ENCODE measurements around the gene PIGL.

The PIGL gene

DNA sequence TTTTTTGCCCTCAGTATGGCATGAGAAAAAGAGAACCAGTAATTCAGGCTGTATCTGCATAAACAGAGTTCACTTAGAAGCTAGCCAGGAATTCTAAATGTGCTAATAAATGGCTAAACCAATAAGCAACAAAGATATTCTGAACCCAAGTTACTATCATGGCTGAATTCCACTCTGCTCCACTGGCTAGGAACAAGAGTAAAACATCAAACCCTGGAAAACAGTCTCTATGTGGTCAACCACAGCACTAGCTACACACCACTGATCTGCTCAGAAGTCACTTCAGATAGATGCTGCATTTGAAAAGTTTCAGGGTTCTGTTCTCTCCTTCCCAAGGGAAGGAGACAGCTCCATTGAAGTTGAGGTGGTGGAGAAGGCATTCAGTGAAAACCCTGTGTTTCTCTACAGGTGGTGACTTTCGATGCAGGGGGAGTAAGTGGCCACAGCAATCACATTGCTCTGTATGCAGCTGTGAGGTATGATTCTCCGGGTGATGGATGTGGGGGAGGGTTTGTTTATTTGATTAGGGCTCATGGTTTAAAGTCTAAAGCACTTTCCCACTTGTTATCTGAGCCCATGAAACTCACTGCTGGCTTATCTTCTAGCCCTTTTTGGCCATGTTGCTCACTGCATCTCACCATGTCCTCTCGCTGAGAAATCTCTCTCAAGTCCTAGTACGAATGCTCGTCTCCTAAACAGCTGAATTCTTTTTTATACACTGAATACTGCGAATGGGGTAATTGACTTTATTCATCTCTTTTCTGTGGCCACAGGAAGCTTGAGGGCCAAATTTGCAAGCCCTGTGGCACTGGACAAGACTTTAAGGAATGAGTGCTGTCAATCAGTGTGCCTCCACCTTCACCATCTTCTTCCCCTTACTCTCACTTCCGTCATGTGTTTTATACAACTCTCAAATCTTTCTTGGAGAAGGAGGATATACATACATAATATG, 96.4 kb downstream of the PIGL start:
- no peak for FAIRE-seq

DNA sequence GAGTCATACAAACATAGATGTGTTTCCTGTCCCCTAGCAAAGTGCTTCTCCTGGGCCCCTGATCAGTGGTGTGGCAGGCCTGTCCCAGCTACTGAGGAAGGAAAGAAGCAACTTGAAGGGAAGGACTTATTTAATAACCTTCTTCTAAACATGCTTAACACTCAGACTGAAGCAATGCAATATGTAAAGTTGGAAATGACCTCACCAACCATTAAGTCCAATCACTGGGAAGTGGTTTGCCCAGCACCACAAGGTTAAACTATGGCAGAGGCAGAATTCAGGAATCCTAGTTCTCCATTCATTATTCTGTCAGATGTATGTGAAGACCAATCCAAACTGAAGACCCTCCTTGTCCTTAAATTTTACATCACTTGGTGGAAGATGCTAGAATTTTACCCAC, 97.2 kb downstream of the PIGL start:
- FAIRE-seq: no peak

DNA sequence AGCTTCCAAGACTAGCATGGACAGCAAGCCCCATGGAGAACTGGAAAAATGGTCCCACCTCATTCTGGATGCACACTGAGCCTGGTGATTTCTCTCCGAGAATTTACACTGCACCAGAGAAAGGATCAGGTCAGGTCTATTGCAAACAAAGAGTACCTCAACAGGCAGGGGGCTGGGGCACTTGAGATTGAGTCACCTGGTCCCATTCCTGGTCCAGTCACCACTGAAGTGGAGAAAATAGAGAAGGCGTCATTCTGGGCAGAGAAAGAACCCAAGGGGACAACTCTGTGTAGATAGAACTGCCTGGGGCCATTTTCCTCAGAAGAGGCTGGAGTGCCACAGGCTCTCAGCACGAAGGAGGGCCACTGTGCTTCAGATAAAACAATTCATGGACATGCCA, 97.8 kb downstream of the PIGL start:
- no peak for FAIRE-seq

DNA sequence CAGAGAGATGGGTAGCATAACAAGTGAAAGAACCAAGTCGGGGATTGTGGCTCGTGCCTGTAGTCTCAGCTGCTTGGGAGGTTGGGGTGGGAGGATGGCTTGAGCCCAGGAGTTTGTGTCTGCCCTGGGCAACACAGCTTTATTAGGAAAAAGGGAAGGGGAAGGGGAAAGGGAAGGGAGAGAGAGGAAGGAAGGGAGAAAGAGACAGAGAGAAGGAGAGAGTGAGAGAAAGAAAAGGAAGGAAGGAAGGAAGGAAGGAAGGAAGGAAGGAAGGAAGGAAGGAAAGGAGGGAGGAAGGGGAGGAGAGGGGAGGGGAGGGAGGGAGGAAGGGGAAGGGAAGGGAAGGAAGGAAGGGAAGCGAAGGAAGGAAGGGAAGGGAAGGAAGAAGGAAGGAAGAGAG, 103.0 kb downstream of the PIGL start:
- no peak for FAIRE-seq

DNA sequence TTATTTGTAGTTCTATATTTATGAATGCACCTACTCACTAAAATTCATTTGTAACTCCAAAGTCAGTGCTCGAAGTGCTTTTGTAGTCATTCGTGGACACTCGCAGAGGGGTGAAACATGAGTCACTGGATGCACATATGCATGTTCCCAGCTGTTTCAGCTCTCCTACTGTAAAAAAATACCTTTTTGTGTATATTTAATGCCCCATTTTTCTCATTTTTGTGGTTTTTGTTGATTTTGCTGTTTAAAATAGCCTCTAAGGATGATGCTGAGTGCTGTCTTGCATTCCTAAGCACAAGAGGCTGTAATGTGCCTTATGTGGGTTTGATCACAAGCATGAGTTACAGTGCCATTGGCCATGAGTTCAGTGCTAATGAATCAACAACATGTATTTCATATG, 105.6 kb downstream of the PIGL start:
- no peak for FAIRE-seq

DNA sequence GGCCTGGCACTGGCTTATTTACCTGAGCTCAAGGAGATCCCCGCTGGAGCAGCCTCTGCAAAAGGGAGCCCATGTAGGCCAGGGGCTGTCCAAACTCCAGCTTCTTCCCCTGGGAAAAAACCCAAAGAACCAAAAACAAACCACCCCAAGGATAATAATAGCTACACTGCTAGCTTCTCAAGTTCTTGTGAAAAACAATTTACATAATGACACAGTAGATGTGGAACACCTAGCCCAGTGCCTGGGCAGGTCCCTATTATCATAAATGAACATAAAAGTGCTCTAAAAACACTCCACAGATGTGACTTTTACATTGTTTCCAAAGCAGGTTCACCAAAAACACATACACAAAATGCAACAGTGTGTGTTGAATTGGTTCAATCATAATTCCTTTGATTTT, 109.0 kb downstream of the PIGL start:
- no peak for FAIRE-seq

DNA sequence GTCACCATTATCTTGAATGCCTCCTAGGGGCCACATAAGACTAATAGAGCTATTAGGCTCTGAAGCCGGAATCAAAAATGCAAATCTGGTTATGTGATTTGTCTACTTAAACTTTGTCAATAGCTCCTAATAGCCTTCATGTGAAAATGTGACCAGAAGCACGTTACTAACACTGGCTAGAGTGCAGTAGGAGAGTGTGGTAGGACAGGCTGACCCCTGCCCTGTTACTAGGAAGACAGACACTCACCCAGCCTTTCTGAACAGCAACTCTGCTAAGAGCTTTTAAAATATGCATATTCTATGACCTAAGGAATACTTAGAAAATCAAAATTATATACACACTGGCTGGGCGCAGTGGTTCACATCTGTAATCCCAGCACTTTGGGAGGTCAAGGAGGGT, 110.0 kb downstream of the PIGL start:
- no peak for FAIRE-seq

DNA sequence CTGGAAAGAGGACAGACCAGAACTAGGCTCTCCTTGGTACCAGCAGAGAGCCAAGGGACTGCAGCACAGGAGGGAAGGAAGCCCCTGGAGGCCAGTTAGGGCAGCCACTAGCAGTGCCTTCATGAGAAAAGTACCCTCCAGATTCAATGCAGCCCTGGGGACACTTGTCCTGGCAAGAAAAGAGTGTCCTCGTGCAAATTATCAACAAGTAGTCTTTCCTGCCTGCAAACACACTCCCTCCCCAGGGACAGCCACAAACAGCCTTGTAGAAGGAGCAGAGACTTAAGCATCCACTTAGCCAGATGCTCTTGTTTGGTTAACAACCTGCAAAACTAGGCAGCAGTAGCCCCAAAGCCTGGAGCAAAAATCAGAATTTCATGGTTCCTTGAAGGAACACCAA, 112.0 kb downstream of the PIGL start:
- no peak for FAIRE-seq

DNA sequence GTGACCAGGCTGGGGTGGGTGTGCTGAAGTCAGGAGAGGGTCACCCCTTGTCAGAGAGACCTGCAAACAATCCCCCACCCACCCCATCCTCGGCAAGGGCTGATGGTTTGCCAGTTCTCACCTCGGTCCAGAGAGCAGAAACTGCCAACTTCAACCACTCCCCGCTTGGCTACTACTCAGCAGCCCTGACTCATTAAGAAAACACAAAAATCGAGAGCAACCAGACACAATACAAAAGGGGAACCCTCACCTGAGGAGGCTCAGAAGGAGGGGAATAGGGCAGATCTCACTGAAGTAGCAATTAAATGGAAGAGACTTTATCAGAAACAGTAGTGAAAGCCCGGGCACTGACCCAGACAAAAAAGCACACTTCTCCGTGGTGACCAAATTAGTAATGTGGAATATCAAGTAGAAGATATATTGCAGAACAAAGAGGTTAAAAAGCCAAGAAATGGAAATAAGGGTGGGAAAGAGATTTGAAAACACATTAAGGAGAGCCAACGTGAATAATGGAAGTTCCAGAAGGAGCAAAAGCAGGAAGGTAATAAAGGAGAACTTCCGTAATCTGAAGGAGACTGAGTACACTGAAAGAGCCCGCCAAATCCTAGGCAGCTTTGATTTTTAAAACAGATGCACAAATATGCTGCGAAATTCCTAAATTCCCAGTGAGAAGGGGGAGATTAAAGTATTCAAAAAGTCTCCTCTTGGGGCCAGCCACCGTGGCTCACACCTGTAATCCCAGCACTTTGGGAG, 112.7 kb downstream of the PIGL start:
- FAIRE-seq: no peak

DNA sequence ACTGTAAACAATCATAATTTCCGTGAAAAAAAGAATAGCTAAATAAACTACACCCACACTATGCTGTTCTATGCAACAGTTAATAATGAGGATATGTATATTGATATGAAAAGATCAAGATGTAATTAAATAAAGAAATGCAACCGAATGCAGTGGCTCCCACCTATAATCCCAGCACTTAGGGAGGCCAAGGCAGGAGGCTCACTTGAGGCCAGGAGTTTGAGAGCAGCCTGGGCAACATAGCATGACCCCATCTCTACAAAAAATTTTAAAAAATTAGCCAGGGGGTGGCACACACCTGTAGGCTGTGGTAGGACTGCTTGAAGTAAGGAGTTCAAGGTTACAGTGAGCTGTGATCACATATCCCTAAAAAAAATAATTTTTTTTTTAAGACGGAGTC, 121.4 kb downstream of the PIGL start:
- FAIRE-seq: no peak

DNA sequence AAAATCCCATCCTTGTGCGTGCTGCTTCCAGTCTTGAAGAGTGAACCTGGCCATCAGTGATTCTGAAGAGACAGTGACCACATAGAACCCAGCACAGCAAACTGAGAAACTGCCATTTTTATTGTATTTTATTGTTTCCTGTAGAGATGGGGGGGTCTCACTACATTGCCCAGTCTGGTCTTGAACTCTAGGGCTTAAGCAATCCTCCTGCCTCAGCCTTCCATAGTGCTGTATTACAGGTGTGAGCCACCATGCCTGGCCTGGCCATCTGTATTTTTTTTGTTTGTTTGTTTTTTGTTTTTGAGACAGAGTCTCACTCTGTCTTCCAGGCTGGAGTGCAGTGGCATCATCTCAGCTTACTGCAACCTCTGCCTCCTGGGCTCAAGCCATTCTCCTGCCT, 122.4 kb downstream of the PIGL start:
- no peak for FAIRE-seq

DNA sequence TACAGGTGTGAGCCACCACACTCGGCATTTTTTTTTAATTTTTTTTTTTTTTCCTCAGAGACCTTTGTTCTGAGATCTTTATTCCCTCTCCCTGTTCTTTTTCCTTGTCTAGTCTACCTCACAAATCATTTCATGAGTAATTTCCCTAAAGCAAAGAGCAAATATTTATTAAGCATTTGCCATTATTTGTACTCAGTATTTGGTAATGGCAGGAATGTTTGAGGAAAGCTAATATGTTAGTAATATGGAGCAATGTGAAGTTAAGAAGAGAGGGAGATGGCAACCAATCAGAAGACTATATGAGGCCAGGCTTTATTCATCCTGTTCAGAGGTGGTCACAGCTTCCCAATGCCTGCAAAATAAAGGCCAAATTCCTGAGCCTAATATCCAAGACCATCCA, 122.9 kb downstream of the PIGL start:
- FAIRE-seq: no peak

DNA sequence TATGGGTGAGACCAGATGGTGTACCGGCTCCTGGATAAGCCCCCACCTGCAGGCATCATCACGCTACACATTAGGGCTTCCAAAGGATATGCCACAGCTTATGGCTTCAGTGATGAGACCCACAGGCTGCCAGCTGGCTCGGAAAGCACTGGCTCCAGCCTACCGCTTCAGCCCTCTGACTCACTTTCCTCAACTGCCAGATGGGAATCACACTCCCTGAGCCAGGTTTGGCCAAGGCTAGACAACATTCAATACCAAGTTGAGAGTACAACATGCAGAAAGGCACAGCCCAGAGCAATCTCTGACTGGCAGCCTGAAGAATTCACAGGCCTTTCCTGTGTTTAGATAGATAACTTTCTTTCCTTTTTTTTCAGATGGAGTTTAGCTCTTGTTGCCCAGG, 126.0 kb downstream of the PIGL start:
- FAIRE-seq: no peak

DNA sequence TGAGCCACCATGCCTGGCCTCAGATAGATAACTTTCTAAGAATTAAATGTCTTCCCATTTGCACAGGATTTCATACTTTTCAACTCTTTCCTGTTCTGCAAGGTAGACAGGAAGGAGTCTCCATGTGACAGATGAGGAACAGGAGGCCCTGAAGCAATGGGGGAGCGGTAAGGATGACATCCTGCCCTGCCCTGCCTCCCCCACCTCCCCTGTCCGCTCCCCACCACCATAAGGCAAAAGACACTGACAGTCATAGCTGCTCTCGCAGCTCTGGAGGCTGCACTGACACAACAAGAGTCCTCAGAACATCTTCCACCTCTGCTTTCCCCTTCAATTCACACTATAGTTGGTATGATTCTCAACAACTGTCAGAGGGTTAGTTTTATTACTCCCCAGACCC, 126.6 kb downstream of the PIGL start:
- no peak for FAIRE-seq

DNA sequence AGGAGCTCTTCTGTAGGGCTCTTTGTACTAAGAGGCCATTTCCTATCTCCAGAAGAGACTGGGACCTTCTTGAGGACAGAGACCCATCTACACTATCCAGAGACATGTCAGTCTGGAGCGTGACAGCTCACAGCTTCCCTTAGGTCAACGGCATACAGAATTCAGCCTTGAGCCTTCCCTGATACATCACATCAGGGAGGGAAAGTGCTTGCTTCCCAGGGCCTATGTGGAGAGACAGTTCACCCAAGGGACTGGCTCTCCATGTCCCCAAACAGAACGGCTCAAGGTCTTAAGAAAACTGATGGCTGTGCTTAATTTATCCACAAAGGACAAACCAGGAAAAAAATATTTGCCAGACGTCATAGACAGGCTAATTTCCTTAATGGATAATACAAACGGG, 128.6 kb downstream of the PIGL start:
- no peak for FAIRE-seq

DNA sequence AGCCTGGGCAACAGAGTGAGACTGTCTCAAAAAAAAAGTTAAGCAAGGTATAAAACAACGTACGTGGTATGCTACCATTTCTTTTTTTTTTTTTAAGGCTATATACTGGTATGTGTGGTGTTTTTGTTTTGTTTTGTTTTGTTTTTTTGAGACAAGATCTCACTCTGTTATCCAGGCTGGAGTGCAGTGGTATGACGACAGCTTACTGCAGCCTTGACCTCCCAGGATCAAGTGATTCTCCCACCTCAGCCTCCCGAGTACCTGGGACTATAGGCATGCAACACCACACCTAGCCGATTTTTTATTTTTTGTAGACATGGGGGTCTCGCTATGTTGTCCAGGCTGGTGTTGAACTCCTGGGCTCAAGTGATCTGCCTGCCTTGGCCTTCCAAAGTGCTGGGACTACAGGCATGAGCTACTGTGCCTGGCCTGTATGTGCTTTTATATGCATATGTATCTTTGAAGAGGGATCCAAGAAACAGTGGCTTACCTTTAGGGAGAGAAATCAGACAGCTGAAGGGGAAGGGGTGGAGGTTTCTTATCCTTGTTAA, 129.8 kb downstream of the PIGL start:
- no peak for FAIRE-seq

DNA sequence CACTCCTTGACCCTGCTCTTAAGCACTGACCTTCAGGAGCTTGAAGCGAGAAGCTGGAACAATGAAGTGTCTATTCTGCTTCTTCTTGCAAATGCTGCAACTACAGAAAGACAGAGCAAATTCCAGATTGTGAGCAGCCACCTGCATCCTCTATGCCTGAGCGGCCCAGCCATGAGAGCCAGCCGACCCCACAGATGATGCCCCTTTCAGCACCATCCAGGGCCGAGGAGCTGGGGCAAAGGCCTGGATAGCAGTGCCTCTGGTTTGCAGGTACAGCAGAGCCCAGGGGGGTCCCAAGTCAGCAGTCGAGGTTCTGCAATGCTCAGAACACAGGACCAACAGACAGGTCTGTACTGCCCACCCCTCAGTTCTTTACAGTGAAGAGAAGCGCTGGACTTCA, 131.6 kb downstream of the PIGL start:
- FAIRE-seq: no peak

DNA sequence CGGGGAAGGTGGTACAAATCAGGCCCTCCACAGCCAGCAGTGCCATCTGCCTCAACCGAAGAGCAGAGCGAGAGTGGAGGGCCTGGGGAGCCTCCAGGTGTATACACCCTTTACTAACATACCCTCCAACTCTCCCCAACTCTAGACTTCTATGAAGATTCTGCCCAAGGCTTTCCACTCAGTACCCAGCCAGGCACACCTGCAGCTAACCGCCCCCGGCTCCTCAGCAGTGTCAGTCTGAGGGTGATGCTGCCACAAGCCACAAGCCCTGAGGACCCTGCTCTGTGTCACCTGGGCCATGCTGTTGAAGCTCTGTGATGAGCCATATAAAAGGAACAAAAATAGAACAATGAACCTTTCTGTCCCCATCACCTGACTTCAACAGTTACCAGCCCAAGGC, 132.4 kb downstream of the PIGL start:
- FAIRE-seq: no peak

DNA sequence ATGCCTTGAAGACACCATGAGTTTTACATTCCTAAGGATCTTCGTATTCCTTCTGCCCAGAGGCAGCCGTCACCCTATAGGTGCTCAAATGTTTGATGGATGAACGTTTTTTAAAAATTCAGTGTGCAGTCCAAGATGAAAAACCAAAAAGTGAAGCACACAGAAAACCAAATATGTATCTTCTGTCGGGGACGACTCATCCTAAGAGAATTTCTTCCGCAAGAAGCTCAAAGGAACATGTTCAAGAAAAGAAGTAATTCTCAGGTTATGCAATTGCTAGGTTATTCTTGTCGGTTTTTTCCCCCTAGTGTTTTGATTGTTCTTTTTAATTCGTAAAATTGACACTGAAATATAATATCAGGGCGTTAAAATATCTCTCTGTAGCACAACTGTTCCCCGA, 134.8 kb downstream of the PIGL start:
- FAIRE-seq: no peak

DNA sequence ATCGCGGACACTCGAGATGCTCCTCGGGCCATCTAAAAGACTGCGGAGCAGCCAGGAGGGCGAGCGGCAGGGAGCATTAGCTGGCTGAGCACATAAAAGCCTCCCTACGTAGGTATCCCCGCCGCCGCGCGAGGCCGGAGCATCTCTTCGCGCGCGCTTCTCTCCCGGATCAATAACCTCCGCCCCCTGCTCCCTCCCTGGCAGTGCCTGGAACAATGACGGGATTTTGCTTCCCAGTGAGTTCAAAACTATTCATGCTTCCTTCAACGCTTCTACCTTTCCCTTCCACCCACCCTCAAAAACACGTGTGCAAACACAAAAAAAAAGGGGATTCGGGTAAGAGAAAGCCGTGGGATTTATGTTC, 135.3 kb downstream of the PIGL start:
- FAIRE-seq: no peak

DNA sequence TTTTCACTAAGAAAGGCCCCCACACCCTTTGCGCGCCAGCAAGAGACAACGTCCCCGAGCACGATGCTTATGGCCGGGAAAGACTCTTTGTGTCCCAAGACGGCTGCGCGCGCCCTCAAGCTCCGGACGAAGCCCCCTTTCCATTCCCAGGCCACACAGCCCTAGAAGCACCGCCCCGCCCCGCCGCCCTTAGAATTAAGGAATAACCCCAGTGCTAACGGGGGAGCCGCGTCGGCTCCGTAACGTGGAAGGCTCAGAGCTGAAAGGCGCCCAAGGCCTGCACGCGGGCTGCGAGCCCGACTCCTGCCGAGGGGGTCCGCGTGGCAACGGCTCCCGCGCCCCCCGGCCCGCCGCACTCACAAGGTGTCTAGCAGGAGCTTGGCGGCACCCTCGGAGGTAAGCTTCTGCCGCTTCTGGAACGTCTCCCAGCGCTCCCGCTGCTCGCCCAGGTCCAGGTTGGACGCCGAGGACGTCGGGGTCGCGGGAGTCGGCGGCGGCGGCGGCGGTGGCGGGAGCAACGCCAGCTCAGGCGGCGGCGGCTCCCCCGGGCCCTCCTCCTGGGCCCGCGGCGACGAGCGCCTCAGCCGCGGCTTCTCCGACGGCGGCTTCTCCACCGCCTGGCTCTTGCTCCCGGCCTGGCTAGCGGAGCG, 135.8 kb downstream of the PIGL start:
- no peak for FAIRE-seq

DNA sequence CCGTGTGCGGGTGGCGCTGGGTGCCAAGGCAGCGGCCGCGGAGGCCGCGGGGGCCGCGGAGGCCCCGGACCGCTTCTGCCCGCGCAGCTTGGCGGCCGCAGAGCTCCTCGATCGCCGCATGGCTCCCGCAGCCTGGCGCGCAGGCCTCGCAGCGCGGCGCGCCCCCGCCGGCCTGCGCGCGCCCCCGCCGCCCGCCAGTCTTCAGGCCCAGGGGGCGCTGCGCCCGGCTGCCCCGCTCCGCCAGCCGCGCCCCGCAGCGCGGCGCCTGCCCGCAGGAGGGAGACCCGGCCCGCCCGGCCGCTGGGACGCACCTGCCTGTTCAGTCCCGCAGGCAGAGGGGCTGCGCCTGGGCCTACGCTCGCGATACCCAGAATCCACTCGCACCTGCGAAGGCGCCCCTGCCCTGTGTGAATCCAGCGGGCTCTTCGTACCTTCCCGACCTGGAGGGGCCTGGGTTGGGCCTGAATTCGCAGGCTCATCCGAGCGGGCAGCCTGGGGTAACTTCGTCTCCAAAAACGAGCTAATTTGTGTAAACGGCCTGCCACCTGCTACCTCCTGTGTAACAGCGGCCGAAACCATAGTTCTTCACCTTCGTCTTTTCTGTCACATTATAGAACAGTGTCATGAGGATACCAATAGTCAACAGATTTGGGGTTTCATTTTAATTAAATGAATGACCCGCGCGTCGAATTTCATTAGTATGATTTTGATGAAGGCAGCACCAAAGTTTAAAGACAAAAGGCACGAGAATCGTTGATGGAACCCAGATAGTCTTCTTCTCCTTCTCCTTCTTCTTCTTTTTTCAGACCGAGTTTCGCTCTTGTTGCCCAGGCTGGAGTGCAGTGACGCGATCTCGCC, 136.5 kb downstream of the PIGL start, which contains the start of gene CENPV:
Gene CENPV, minus strand, starts transcription at position 153 of the 858 bp plus-strand sequence. Its CDS starts 33 bp downstream, at position 120.
- FAIRE-seq: no peak
